ENCODE data around the gene FAM199X. TPM values are rescaled to one million over a fixed set of nuclear protein-coding genes. Genes with fewer than 3 reads are reported as not detected.

Gene FAM199X
- total RNA-seq (23.3 and 29.1 TPM in 2 replicates), polyA plus RNA-seq (9.2 and 11.7 TPM in 2 replicates)

GRCh38 chrX:104165894-104166734 is at the start of gene FAM199X:
Gene FAM199X (plus strand): TSS chrX:104166453. CDS start chrX:104166786, 333 bp downstream.
- peak; percentile 92 for DNase-seq (ENCODE audit: low spot score)
- 54% methylated on average over 47 of the region's 71 CpGs for WGBS (ENCODE audit: low lambda C conversion rate, missing lambda C conversion rate)
- TF ChIP-seq CTCF (IDR thresholded peaks at IDR 0.05; ENCODE audit: poor library complexity) (peak; percentile 51), EZH2 (IDR thresholded peaks at IDR 0.05; ENCODE audit: borderline replicate concordance) (no peak)
- H3K36me3 ChIP-seq (replicated peaks; ENCODE audit: insufficient read depth, low read depth) = no peaks in the 10 kb centered on the region
- H3K79me2 ChIP-seq = peaks cover 40% of the 10 kb centered on the region
- peak within 1 kb of the TSS; percentile 78 for H2AFZ ChIP-seq
- no peaks in the 10 kb centered on the region for H3K4me1 ChIP-seq (ENCODE audit: insufficient read depth)
- H3K9me2 ChIP-seq (replicated peaks; ENCODE audit: insufficient read depth) = no peaks in the 10 kb centered on the region
- no peaks in the 10 kb centered on the region for H4K20me1 ChIP-seq (ENCODE audit: insufficient read depth, poor library complexity, severe bottlenecking)
- H3K27ac ChIP-seq = peak within 1 kb of the TSS; percentile 87
- H3K4me2 ChIP-seq = peak within 1 kb of the TSS; percentile 83
- peak within 1 kb of the TSS; percentile 49 for H3K4me3 ChIP-seq
- H3K9me3 ChIP-seq (ENCODE audit: low read depth) = no peaks in the 10 kb centered on the region
- no peaks in the 10 kb centered on the region for H3K27me3 ChIP-seq

GRCh38 chrX:104117759-104118158 is 48.5 kb upstream of the FAM199X start:
- no peaks in the 10 kb centered on the region for H3K27me3 ChIP-seq
- H3K79me2 ChIP-seq = no peaks in the 10 kb centered on the region
- no peak overlapping the region for H3K4me3 ChIP-seq
- DNase-seq (ENCODE audit: low spot score) = no peak
- H3K36me3 ChIP-seq (replicated peaks; ENCODE audit: insufficient read depth, low read depth) = no peaks in the 10 kb centered on the region
- TF ChIP-seq EZH2 (IDR thresholded peaks at IDR 0.05; ENCODE audit: borderline replicate concordance) = no peak
- TF ChIP-seq EZH2phosphoT487 (IDR thresholded peaks at IDR 0.05; ENCODE audit: low read depth, severe bottlenecking, unreplicated experiment) = no peak
- no peak for TF ChIP-seq CTCF (IDR thresholded peaks at IDR 0.05; ENCODE audit: poor library complexity)
- H3K4me1 ChIP-seq (ENCODE audit: insufficient read depth) = no peaks in the 10 kb centered on the region
- no peaks in the 10 kb centered on the region for H3K9me2 ChIP-seq (replicated peaks; ENCODE audit: insufficient read depth)
- H4K20me1 ChIP-seq (ENCODE audit: insufficient read depth, poor library complexity, severe bottlenecking) = no peaks in the 10 kb centered on the region
- H2AFZ ChIP-seq = no peak overlapping the region
- H3K27ac ChIP-seq = no peak overlapping the region
- no peaks in the 10 kb centered on the region for H3K9me3 ChIP-seq (ENCODE audit: low read depth)
- H3K4me2 ChIP-seq = no peak overlapping the region

GRCh38 chrX:104118765-104119164 is 47.5 kb upstream of the FAM199X start:
- Histone ChIP-seq H3K4me3 (no peak overlapping the region), H4K20me1 (ENCODE audit: insufficient read depth, poor library complexity, severe bottlenecking) (no peaks in the 10 kb centered on the region), H3K27ac (no peak overlapping the region), H3K79me2 (no peaks in the 10 kb centered on the region), H3K9me3 (ENCODE audit: low read depth) (no peaks in the 10 kb centered on the region), H2AFZ (no peak overlapping the region), H3K9me2 (replicated peaks; ENCODE audit: insufficient read depth) (no peaks in the 10 kb centered on the region), H3K4me1 (ENCODE audit: insufficient read depth) (no peaks in the 10 kb centered on the region), H3K4me2 (no peak overlapping the region), H3K36me3 (replicated peaks; ENCODE audit: insufficient read depth, low read depth) (no peaks in the 10 kb centered on the region), H3K27me3 (no peaks in the 10 kb centered on the region)
- 57% methylated on average over 1 of the region's 1 CpG for WGBS (ENCODE audit: low lambda C conversion rate, missing lambda C conversion rate)
- no peak for DNase-seq (ENCODE audit: low spot score)
- TF ChIP-seq EZH2phosphoT487 (IDR thresholded peaks at IDR 0.05; ENCODE audit: low read depth, severe bottlenecking, unreplicated experiment) = no peak
- no peak for TF ChIP-seq CTCF (IDR thresholded peaks at IDR 0.05; ENCODE audit: poor library complexity)
- no peak for TF ChIP-seq EZH2 (IDR thresholded peaks at IDR 0.05; ENCODE audit: borderline replicate concordance)

All from hepatocyte (in vitro differentiated cells).